Gastrocnemius medialis (tissue), 4 donors: Measurements from ENCODE around the gene CARMIL1. TPM values are rescaled to one million over a fixed set of nuclear protein-coding genes. Genes with fewer than 3 reads are reported as not detected.

Source experiments
- ATAC-seq, 2 donors: fragments of 150-250 bp; one replicate each; pipeline ENCODE4 v1.9.1; 2016
- DNase-seq, 2 donors: peaks; one replicate each; pipeline ENCODE4 v3.0.0-alpha.2; 2019
- H3K27ac ChIP-seq, 4 donors: fragments of 200-600 bp; sonication (generic); 1 replicate in 1 of 4; 2 replicates in 3 of 4; pipeline ENCODE4 v1.5.1; 2016 to 2018; ENCODE audit warnings: mild to moderate bottlenecking in 2 of 4, moderate library complexity in 1 of 4
- H3K27me3 ChIP-seq, 3 donors: fragments of 200-600 bp; sonication (generic) in 2 of 3; 1 replicate in 1 of 3; 2 replicates in 2 of 3; pipeline versions ENCODE4 v1.5.1 to v1.6.0; 2016 to 2019; ENCODE audit warnings: mild to moderate bottlenecking in 1 of 3, moderate library complexity in 1 of 3
- H3K36me3 ChIP-seq, 2 donors: fragments of 200-600 bp; sonication (generic) in 1 of 2; one replicate each; pipeline ENCODE4 v1.5.1; 2017 to 2018
- H3K4me1 ChIP-seq, 2 donors: fragments of 200-600 bp; sonication (generic) in 1 of 2; one replicate each; pipeline ENCODE4 v1.5.1; 2016 to 2017; ENCODE audit warnings: mild to moderate bottlenecking in 2 of 2
- H3K4me3 ChIP-seq, 4 donors: fragments of 200-600 bp; sonication (generic) in 3 of 4; 1 replicate in 1 of 4; 2 replicates in 3 of 4; pipeline ENCODE4 v1.5.1; 2016 to 2019; ENCODE audit warnings: mild to moderate bottlenecking in 2 of 4
- H3K9me3 ChIP-seq, 3 donors: fragments of 200-600 bp; sonication (generic) in 2 of 3; 1 replicate in 1 of 3; 2 replicates in 2 of 3; pipeline ENCODE4 v1.5.1; 2016 to 2019
- CTCF ChIP-seq, 5 experiments: fragments of 450-650 bp in 3 of 5; fragments of 200-600 bp in 2 of 5; sonication (generic) in 2 of 5; IDR thresholded peaks in 4 of 5; conservative IDR thresholded peaks in 1 of 5; 1 replicate in 4 of 5; 2 replicates in 1 of 5; pipeline ENCODE4 v1.5.1; 2016 to 2019; ENCODE audit warnings: antibody characterized with exemption in 5 of 5, mild to moderate bottlenecking in 3 of 5, moderate library complexity in 3 of 5
- POLR2A ChIP-seq, 2 donors: fragments of 450-650 bp; IDR thresholded peaks; one replicate each; pipeline ENCODE4 v1.6.1; 2017; ENCODE audit warnings: antibody characterized with exemption in 2 of 2, mild to moderate bottlenecking in 2 of 2, moderate library complexity in 2 of 2
- in situ Hi-C, 4 donors: fragments of 200-750 bp; cut with MboI; loops; one replicate each; pipeline versions ENCODE4 v1.15.0 to v1.8.0; 2017; ENCODE audit warnings: low sequenced_read_pairs in 4 of 4
- intact Hi-C: fragments of 100-400 bp; cut with DNase I; formaldehyde crosslinking; loops from one replicate; pipeline ENCODE4 v1.15.1; 2023; ENCODE audit warnings: low total_unique reads
- total RNA-seq, 4 donors: library from RNA; depleted of rRNA; stranded (reverse); fragments of >200 nt; gene quantifications; one replicate each; pipeline versions ENCODE4 v1.1.0 to v1.2.3, GENCODE V29; 2016

Gene CARMIL1
- total RNA-seq, 4 donors from 2014 or later: 0.87 to 2.1 (median 1.7) TPM

GRCh38 chr6:25576919-25577318 is 297.7 kb downstream of the CARMIL1 start:
- ATAC-seq: no peak
- Histone ChIP-seq H3K9me3 (no peaks in the 10 kb centered on the region), H3K36me3 (no peaks in the 10 kb centered on the region), H3K4me1 (no peaks in the 10 kb centered on the region), H3K4me3 (no peak overlapping the region), H3K27me3 (no peaks in the 10 kb centered on the region), H3K27ac (no peak overlapping the region)
- intact Hi-C loops: no loop called here
- TF ChIP-seq CTCF (IDR thresholded peaks at IDR 0.05 in 4 of 5, conservative IDR thresholded peaks at IDR 0.05 in 1 of 5) (no peak), POLR2A (IDR thresholded peaks at IDR 0.05) (no peak)
- DNase-seq: peak in 1 of 2 donors; percentile 20
- in situ Hi-C loops: no loop called here

DNA sequence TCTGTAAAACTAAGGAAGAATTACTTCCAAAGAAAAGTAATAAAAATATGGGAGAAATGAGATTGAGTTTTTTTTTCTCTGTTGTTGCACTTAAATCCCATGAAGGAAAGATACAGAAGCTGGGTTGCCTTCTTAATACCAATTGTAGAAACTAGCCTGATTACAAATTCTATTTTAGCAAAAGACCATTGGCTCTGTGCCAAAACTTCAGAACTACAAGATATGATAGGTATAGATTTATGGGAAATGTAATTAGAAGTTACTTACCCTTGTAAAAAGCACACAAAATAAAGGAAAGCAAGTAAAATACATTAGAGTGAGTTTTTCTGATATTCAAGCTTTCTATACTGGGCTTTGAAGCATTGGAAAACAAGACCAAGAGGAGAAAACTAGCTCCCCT is 299.4 kb downstream of the CARMIL1 start:
- no peaks in the 10 kb centered on the region for H3K36me3 ChIP-seq
- no peaks in the 10 kb centered on the region for H3K27me3 ChIP-seq
- H3K27ac ChIP-seq: no peak overlapping the region
- H3K9me3 ChIP-seq: no peaks in the 10 kb centered on the region
- TF ChIP-seq CTCF (IDR thresholded peaks at IDR 0.05 in 4 of 5, conservative IDR thresholded peaks at IDR 0.05 in 1 of 5) (no peak), POLR2A (IDR thresholded peaks at IDR 0.05) (no peak)
- in situ Hi-C loops (no loop called here), intact Hi-C loops (no loop called here)
- no peak overlapping the region for H3K4me3 ChIP-seq
- no peak for ATAC-seq
- no peak for DNase-seq
- no peaks in the 10 kb centered on the region for H3K4me1 ChIP-seq

- TF ChIP-seq POLR2A (IDR thresholded peaks at IDR 0.05) (no peak), CTCF (IDR thresholded peaks at IDR 0.05 in 4 of 5, conservative IDR thresholded peaks at IDR 0.05 in 1 of 5) (no peak)
Measured at GRCh38 chr6:25579391-25579883, 300.3 kb downstream of the CARMIL1 start.

DNA sequence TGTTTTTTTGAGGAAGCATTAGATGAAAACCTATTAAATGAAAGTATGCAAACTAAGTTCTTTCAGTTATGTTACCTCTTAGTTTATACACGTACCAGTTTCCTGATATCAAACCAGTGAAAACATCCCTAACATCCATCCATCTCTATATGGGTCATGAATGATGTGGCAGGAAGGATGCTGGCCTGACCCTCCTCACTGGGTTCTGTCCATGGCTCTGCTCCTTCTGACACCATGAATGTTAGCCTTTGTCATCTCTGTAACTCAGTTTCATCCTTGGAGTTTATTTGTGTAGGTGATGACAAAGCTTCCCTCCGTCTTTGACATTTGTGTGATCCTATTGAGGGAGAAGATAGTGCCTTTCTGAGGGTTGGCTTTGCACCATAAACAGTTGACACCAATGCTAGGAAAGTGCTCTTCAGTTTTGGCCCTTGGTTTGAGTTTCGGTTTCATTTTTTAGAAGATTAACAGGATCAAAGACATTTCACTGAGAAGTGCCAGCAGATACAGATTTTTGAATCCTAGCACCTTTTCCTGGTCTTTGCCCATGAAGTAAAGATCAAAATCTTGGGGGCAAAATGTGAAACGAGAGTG is 300.8 kb downstream of the CARMIL1 start:
- in situ Hi-C loops: no loop called here

More at GRCh38 chr6:25579391-25579883, 300.3 kb downstream of the CARMIL1 start:
- Histone ChIP-seq H3K27me3 (no peaks in the 10 kb centered on the region), H3K36me3 (no peaks in the 10 kb centered on the region), H3K27ac (no peak overlapping the region), H3K4me1 (no peaks in the 10 kb centered on the region), H3K4me3 (no peak overlapping the region), H3K9me3 (no peaks in the 10 kb centered on the region)
- intact Hi-C loops: no loop called here
- DNase-seq: no peak
- in situ Hi-C loops: no loop called here
- ATAC-seq: no peak

More for the DNA sequence above, 300.8 kb downstream of the CARMIL1 start:
- Histone ChIP-seq H3K27ac (no peak overlapping the region), H3K4me3 (no peak overlapping the region), H3K36me3 (no peaks in the 10 kb centered on the region), H3K9me3 (no peaks in the 10 kb centered on the region), H3K4me1 (no peaks in the 10 kb centered on the region), H3K27me3 (no peaks in the 10 kb centered on the region)
- TF ChIP-seq POLR2A (IDR thresholded peaks at IDR 0.05) (no peak), CTCF (IDR thresholded peaks at IDR 0.05 in 4 of 5, conservative IDR thresholded peaks at IDR 0.05 in 1 of 5) (no peak)
- no peak for DNase-seq
- no peak for ATAC-seq
- intact Hi-C loops: no loop called here
